Activated T-cell treated with anti-CD3 and anti-CD28 coated beads for 1 hour (primary cell): ENCODE results near the gene AVEN.
"Not testable (repeated sequence)": the region's sequence is repeated elsewhere in the genome, so short reads cannot be mapped to it uniquely, and the experiment has no call there.

Experiments
- DNase-seq: peaks from one replicate; pipeline ENCODE4 v3.0.0-alpha.2; 2020; ENCODE audit warnings: low read depth

AVEN gene

DNA sequence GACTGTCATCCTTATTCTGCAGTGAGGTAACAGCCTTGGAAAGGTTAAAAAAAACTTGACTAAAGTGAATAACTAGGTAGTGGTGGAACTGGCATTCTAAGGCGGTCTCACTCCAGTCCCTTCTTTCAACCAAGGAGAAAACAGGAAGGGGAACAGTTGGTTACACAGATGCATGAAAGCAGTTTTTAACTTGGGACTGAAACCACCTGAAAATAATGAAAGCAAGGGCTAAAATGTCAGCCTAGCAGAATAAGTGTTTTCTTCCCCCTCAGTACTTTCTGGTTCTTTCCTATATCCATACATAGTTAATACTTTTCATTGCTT, 748 bp upstream of the AVEN start:
- no peak for DNase-seq

- DNase-seq = peak; percentile 55
Observed at GRCh38 chr15:34038023-34038870, 757 bp downstream of the AVEN start.

- no peak for DNase-seq
Observed at GRCh38 chr15:34031987-34032760, 6.8 kb downstream of the AVEN start.

DNA sequence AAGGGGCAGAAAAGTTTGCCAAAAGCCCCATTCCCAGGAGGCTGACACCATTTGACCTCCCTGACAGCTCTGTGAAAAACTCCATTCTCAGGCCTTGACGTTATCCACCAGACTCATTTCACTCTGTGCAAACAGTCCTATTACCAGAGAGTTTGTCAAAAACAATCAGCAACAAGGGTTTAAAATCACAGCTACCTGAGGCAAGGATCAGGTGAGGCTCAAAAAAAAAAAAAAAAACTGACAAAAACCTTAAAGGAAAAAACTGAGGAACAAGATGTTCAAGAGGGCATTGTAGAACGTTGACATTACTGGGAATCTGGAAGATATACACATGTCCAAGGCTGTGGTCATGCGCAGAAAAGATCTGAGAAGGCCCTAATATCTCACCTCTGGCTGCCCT, 11.4 kb downstream of the AVEN start:
- DNase-seq = no peak

GRCh38 chr15:34025252-34025651, 13.8 kb downstream of the AVEN start:
- no peak for DNase-seq

DNA sequence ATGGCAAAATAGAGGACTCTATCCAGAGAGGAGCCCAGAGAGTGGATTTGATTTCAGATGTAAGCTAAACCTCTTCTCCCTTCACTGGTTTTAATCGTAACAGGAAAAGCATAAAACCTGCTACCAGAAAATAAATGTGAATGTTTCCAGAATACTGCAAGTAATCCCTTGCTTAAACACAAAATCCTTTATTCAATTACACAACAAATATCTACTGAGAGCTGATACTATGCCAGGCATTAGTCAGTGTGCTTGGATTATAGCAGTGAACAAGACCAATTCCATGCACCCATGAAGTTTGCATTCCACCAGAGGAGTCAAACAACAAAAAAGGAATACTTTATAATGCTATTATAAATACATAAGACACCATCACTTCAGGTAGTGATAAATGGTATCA, 15.1 kb downstream of the AVEN start:
- no peak for DNase-seq

DNA sequence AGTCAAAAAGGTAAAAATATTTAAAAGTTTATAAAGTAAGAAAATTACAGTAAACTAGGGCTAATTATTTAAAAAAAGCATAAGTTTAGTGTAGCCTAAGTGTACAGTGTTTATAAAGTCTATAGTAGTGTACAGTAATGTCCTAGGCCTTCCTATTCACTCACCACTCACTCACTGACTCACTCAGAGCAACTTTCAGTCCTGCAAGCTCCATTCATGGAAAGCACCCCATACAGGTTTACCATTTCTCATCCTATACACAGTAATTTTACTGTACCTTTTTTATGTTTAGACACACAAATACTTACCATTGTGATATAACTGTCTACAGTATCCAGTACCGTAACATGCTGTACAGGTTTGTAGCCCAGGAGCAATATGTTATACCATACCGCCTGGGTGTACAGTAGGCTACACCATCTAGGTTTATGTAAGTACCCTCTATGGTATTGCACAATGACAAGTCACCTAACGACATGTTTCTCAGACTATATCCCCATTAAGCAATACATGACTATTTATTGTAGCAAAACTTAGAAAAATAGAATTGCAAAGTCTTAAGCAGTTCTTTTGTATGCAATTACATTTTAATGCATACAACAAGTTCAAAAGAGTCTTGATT, 19.5 kb downstream of the AVEN start:
- DNase-seq = no peak

GRCh38 chr15:34018738-34019137, 20.3 kb downstream of the AVEN start:
- DNase-seq = not testable (repeated sequence)

DNA sequence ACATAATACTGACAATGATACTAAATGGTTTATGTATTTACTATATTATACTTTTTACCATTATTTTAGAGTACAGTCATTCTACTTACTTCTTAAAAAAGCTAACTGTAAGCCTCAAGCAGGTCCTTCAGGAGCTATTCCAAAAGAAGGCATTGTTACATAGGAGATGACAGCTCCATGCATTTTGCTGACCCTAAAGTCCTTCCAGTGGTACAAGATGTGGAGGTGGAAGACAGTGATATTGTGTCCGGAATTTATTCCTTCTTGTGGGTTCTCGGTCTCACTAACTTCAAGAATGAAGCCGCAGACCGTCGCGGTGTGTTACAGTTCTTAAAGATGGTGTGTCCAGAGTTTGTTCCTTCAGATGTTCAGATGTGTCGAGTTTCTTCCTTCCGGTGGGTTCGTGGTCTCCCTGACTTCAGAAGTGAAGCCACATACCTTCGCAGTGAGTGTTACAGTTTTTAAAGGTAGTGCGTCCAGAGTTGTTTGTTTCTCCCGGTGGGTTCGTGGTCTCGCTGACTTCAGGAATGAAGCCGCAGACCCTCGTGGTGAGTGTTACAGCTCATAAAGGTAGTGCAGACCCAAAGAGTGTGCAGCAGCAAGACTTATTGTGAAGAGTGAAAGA, 20.9 kb downstream of the AVEN start:
- peak; percentile 1 for DNase-seq

DNA sequence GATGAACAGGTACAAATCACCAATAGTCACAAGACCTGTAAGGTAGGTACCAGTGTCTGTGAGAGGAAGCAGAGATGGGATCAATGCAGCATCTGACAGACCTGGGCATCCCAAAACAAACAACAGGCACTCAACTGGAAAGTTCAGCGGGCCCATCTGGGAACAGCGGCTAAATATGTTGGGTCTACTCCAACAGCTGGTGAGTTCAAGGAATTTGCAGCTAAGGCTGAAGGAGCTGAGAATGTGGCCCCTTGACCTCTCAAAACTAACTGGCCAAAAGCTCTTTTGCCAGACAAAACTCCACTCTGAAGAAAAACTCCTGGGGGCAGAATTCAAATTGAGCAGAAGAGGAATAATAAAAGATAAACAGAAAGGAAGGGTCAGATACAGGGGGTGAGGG, 24.4 kb downstream of the AVEN start:
- no peak for DNase-seq

DNA sequence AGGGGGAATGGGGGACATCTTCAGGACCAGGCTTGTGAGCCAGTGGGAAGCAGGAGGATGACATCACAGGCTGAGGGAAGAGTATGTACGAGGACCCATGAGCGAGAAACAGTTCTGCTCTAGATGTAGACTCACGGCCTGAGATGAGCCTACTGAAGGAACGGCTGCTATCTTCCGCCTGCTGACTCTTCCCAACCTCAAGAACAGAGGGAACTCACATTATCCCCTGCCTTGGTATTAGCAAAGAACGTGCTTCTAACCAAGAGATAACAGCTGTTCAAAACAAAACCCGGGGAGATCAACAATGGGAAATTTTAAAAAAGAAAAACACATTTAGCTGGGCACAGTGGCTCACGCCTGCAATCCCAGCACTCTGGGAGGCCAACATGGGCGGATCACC, 25.3 kb downstream of the AVEN start:
- no peak for DNase-seq

DNA sequence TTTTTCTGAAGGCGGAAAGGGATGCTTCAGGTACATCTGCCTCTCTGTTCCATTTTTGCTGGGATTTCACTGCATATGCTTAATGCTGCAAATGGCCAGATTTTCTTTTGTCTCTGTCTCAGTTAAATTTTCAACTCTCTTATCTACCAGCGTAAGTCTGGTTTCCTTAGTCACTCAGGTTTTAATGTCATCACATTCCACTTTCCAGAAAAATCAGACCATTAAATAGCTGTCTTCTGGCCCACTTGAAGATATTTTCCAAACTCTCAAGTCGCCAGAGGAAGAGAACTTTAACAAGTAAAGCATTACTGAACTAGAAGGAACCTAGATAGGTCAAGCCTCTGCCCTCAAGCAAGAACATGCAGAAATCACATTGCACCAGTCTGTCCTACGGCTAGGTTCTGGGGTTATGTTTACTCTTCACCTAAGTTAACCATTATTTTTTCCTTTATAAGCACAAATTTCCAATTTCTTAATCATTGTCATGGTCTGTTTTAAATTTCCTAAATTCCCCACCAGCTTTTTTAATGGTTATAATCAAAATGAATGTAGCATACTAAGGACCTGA, 26.5 kb downstream of the AVEN start:
- DNase-seq = no peak

DNA sequence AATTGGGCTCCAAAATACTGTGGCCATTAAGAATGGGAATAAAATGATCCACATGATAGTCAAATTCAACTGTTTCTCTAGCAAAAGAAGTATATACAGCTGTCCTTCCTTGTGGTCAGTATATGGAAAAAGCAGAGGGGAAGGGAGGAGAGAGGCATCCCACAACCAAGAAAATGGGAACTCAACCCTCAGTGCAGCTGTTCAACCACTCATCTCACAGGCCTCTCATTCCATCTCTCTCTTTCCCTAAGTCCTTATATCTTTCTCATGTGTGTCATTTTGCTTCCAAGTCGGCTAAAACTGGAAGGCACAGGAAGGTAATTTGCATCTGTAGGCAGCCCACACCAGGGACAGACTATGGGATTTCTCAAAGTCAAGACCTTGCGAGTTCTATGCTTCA, 27.5 kb downstream of the AVEN start:
- DNase-seq = no peak

GRCh38 chr15:34010921-34011320, 28.1 kb downstream of the AVEN start:
- DNase-seq = no peak

- no peak for DNase-seq
Observed at GRCh38 chr15:34009656-34010055, 29.3 kb downstream of the AVEN start.

- DNase-seq = no peak
Observed at GRCh38 chr15:34006381-34006780, 32.6 kb downstream of the AVEN start.

- DNase-seq = no peak
Observed at GRCh38 chr15:34001536-34001935, 37.5 kb downstream of the AVEN start.

DNA sequence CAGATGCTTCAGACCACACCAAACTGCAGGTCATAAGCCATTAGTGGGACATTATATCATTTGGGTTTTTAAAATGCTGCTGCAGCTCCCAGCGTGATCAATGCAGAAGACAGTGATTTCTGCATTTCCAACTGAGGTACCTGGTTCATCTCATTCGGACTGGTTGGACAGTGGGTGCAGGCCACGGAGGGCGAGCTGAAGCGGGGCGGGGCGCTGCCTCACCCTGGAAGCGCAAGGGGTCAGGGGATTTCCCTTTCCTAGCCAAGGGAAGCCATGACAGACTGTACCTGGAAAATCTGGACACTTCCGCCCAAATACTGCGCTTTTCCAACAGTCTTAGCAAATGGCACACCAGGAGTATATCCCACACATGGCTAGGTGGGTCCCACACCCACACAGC, 43.3 kb downstream of the AVEN start:
- DNase-seq = not testable (repeated sequence)

DNA sequence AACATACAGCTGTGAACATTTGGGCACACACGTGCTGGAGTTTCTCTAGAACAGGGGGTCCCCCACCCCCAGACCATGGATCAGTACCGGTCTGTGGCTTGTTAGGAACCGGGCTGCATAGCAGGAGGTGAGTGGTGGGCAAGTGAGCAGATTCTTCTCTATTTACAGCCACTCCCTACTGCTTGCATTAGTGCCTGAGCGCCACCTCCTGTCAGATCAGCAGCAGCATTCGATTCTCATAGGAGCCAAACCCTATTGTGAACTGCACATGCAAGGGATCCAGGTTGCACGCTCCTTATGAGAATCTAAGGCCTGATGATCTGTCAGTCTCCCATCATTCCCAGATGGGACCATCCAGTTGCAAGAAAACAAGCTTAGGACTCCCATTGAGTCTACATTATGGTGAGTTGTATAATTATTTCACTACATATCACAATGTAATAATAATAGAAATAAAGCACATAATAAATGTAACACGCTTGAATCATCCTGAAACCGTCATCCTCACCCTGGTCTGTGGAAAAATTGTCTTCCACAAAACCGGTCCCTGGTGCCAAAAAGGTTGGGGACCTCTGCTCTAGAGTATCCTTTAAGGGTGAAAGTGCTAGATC, 44.9 kb downstream of the AVEN start:
- DNase-seq = no peak

DNA sequence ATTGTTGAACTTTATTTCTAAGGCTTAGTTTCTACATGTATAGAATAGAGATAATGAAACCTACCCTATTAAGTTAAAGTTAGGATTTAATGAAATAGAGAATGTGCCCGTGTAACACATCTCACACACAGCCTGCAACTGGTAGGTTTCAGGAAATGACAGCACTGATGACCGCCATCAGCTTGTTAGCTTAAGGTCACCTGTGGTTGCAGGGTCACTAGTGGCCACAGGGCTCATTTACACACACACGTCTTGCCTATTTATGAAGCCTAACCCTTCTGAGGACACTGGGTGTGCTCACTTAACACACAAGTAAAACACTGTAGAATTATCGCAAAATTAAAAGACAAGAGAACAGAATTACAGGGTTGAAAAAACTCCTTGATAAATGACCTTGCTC, 50.6 kb downstream of the AVEN start:
- DNase-seq = no peak

DNA sequence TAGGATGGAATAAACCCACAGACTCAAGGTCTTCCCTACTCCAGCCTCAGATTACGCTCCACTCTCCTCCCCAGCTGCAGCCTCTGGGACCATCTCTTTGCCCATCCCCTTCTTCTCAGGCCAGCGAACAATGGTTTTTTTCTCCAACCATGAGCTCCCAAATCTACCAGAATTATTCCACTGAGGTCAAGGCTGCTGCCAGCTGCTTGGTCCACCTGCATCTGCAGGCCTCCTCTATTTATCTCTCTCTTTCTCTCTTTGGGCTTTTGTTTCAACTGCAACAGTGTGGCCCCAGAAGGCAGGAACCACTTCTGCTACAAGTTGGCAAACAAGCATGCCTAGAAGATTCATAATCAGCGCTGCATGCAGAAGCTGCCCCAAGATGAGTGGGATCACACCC, 51.6 kb downstream of the AVEN start:
- no peak for DNase-seq

DNA sequence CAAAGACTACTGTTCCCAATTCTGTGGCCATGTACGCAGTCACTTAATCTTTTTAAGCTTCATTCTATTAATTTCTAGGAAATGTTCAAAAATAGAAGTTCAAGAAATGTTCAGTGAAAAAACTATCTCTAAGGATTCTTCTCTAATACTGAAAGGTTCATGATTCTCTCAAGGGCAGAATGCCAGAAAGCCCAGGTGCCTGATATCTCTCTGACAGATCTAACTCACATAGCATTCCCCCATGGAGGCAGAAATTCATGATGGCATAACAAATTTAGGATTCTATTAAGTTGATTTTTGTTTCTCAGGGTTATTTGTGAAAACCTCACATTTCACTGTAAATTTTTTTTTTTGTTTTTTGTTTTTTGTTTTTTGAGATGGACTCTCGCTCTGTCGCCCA, 53.3 kb downstream of the AVEN start:
- DNase-seq = no peak
